ENCODE data around the gene TBP.
"Not testable (repeated sequence)": the region's sequence is repeated elsewhere in the genome, so short reads cannot be mapped to it uniquely, and the experiment has no call there.

TBP gene

DNA sequence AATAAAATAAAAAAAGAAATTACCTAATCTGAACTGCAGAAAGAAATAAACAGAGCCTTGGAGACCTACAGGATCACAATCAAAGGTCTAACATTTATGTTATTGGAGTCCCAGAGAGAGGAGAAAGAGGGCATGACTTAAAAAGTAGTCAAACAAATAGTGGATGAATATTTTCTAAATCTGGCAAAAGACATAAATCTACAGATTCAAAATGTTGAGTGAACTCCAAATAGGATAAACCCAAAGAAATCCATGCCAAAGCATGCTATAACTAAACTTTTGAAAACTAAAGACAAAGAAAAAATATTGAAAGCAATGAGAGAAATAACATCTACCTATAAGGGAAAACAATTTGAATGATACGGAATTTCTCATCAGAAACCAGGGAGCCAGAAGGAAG is 39.3 kb upstream of the TBP start:
- Histone ChIP-seq H3K36me3 (ENCODE audit: control insufficient read depth, insufficient read depth, low read length) (no peaks in the 10 kb centered on the region), H3K27me3 (ENCODE audit: control insufficient read depth, insufficient read depth, low read length, poor library complexity, severe bottlenecking) (peaks cover under 1% of the 10 kb centered on the region), H3K9me3 (ENCODE audit: control insufficient read depth, low read length) (no peaks in the 10 kb centered on the region), H3K27ac (ENCODE audit: insufficient read depth, low read depth, low read length, poor library complexity, severe bottlenecking) (no peak overlapping the region), H3K4me3 (ENCODE audit: insufficient read depth, low read depth, low read length) (no peak overlapping the region), H3K4me1 (ENCODE audit: control insufficient read depth, insufficient read depth, low read length) (no peaks in the 10 kb centered on the region)
- WGBS, 2 experiments = 100% methylated on average over 1 of the region's 1 CpG

DNA sequence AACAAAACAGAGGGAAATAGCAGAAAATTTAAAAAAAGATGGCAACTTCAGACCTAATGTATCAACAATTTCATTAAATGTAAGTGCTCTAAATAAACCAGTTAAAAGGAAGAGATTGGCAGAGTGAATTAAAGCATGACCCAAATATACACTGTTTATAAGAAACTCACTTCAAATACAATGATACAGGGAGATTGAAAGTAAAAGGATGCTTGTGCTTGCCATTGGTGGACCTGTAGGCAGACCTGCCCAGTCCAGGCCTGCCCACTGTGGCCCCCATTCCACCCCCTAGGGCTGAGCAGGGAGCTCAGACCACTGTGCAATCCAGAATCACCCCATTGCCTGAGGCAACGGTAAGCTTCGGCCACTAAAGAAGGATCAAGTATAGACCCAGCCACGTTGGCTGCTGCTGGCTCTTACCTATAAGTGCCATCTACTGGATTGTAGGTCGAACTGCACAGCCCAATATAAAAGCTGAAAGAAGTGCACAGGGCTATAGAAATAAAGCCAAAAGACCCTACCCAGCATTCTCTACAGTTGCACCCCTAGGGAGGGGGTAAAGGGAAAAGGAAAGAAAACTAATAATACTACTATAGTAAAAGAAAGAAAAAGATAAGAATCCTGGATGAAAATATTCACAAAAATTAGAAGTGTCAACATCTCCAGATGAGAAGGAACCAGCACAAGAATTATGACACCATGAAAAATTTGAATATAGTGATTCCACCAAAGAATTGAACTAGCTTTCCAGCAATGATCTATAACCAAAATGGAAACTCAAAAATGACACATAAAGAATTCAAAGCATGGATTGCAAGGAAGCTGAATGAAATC is 37.2 kb upstream of the TBP start:
- no peaks in the 10 kb centered on the region for H3K9me3 ChIP-seq (ENCODE audit: control insufficient read depth, low read length)
- no peak overlapping the region for H3K4me3 ChIP-seq (ENCODE audit: insufficient read depth, low read depth, low read length)
- H3K27me3 ChIP-seq (ENCODE audit: control insufficient read depth, insufficient read depth, low read length, poor library complexity, severe bottlenecking) = no peaks in the 10 kb centered on the region
- H3K36me3 ChIP-seq (ENCODE audit: control insufficient read depth, insufficient read depth, low read length) = no peaks in the 10 kb centered on the region
- no peaks in the 10 kb centered on the region for H3K4me1 ChIP-seq (ENCODE audit: control insufficient read depth, insufficient read depth, low read length)
- 5 to 8% methylated on average over 4 of the region's 4 CpGs for WGBS, 2 experiments
- no peak overlapping the region for H3K27ac ChIP-seq (ENCODE audit: insufficient read depth, low read depth, low read length, poor library complexity, severe bottlenecking)

DNA sequence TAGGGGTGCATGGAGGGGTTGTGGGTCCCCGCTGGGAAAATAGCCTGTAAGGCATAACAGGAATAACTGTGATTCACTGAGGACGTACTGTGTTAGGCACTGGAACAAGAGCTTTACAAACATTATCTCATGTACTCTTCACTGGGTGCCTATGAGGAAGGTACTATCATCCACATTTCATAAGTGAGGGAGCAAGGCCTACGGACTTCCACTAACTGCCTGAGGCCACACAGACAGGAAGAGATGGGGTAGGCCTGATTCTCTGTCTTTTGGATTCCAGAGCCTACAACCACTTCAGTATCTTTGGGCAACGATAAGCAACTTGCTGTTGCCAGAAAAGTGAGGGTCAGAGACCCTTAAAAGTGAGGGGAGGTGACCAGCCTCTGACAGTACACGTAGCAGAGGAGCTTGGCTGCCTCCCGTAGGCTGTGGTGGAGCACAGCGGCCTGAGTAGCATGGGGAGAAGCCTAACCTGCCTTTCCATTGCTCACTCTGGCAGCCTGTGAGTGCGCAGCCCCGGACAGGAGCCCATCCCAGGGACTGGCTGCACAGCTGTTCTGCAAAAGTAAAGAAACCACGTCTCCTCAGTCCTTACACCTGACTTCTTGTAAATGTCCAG is 31.5 kb upstream of the TBP start:
- 72 to 73% methylated on average over 10 of the region's 10 CpGs for WGBS, 2 experiments
- no peaks in the 10 kb centered on the region for H3K27me3 ChIP-seq (ENCODE audit: control insufficient read depth, insufficient read depth, low read length, poor library complexity, severe bottlenecking)
- H3K4me1 ChIP-seq (ENCODE audit: control insufficient read depth, insufficient read depth, low read length) = no peaks in the 10 kb centered on the region
- H3K9me3 ChIP-seq (ENCODE audit: control insufficient read depth, low read length) = no peaks in the 10 kb centered on the region
- H3K36me3 ChIP-seq (ENCODE audit: control insufficient read depth, insufficient read depth, low read length) = no peaks in the 10 kb centered on the region
- no peak overlapping the region for H3K4me3 ChIP-seq (ENCODE audit: insufficient read depth, low read depth, low read length)
- no peak overlapping the region for H3K27ac ChIP-seq (ENCODE audit: insufficient read depth, low read depth, low read length, poor library complexity, severe bottlenecking)

DNA sequence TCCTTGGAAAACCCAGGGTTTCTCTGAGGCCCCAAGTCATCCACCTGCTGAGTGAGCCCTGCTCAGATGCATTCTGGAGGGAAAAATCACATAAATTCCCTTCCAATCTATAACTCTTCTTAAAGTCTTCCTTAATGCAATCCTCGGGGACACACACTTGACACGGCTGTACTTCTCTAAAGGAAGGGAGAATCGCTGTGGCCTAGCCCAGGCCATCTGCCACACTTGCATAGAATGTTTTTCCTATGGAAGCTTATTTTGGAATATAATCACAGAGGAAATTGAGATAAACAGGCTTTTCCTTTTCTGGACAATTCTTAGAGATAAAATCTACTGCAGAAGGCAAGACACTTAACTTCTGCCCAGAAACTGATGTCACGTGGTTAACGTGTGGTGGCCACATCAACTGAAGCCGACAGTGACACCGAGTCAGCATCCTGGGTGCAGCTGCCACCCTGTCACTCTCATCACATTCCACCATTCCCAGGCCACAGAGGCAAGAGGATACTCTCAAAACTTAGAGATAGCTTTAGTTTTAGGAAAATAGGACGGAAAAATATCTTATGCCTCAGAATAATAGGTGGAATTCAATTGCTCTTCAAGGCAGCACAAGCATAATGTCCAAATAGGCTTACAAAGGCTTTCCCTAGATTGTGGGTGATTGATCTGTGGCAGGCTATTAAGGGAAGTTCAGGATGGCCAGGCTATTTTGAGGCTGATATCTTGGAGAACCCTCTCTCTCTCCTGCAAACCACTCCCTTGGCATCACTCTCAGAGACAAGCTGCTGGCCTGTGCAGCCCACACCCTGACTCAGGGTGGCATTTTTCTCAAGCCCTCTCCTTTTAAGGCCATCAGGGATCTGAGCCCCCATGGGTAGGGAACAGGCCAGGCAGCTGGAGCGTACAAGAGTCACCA is 30.7 kb upstream of the TBP start:
- Histone ChIP-seq H3K4me3 (ENCODE audit: insufficient read depth, low read depth, low read length) (no peak overlapping the region), H3K36me3 (ENCODE audit: control insufficient read depth, insufficient read depth, low read length) (no peaks in the 10 kb centered on the region), H3K9me3 (ENCODE audit: control insufficient read depth, low read length) (no peaks in the 10 kb centered on the region), H3K27ac (ENCODE audit: insufficient read depth, low read depth, low read length, poor library complexity, severe bottlenecking) (no peak overlapping the region), H3K4me1 (ENCODE audit: control insufficient read depth, insufficient read depth, low read length) (no peaks in the 10 kb centered on the region), H3K27me3 (ENCODE audit: control insufficient read depth, insufficient read depth, low read length, poor library complexity, severe bottlenecking) (no peaks in the 10 kb centered on the region)
- 94 to 95% methylated on average over 9 of the region's 9 CpGs for WGBS, 2 experiments

DNA sequence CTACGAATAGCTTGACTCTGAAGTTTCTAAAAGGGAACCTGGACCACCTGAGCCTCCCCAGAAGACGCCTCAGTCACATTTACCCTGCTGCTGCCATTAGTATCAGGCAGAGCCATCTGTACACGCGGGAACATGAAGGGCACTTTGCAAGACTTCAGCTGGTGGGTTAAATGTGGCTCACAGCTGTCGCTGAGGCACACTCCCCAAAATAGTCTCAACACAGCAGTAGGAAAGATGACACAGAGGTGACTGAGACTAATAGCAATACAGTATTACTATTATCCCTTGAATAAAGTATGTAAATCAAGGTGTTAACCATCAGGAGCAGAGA is 30.0 kb upstream of the TBP start:
- Histone ChIP-seq H3K36me3 (ENCODE audit: control insufficient read depth, insufficient read depth, low read length) (no peaks in the 10 kb centered on the region), H3K27ac (ENCODE audit: insufficient read depth, low read depth, low read length, poor library complexity, severe bottlenecking) (no peak overlapping the region), H3K4me1 (ENCODE audit: control insufficient read depth, insufficient read depth, low read length) (no peaks in the 10 kb centered on the region), H3K9me3 (ENCODE audit: control insufficient read depth, low read length) (no peaks in the 10 kb centered on the region), H3K27me3 (ENCODE audit: control insufficient read depth, insufficient read depth, low read length, poor library complexity, severe bottlenecking) (no peaks in the 10 kb centered on the region), H3K4me3 (ENCODE audit: insufficient read depth, low read depth, low read length) (no peak overlapping the region)
- 89 to 94% methylated on average over 5 of the region's 5 CpGs for WGBS, 2 experiments

DNA sequence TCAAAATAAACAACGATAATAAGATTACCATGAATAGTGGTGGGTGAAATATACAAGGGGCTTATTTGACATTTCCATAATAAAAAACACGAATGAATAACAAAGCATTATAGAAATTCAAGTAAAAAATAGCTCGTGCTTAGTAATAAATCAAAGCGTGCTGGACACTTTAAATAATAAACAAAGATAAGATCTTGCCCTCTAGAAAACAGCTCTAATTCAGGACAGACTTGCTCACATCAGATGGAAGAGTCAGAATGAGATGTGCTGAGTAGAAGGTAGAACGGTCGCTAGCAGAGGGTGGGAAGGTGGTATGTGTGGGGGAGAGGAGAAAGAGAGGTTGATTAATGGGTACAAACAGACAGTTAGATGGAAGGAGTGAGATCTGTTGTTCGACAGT is 28.4 kb upstream of the TBP start:
- H3K4me3 ChIP-seq (ENCODE audit: insufficient read depth, low read depth, low read length) = no peak overlapping the region
- H3K27me3 ChIP-seq (ENCODE audit: control insufficient read depth, insufficient read depth, low read length, poor library complexity, severe bottlenecking) = no peaks in the 10 kb centered on the region
- H3K27ac ChIP-seq (ENCODE audit: insufficient read depth, low read depth, low read length, poor library complexity, severe bottlenecking) = no peak overlapping the region
- no peaks in the 10 kb centered on the region for H3K9me3 ChIP-seq (ENCODE audit: control insufficient read depth, low read length)
- H3K4me1 ChIP-seq (ENCODE audit: control insufficient read depth, insufficient read depth, low read length) = no peaks in the 10 kb centered on the region
- 90 to 95% methylated on average over 4 to 6 of the region's 7 CpGs for WGBS, 2 experiments
- H3K36me3 ChIP-seq (ENCODE audit: control insufficient read depth, insufficient read depth, low read length) = no peaks in the 10 kb centered on the region

DNA sequence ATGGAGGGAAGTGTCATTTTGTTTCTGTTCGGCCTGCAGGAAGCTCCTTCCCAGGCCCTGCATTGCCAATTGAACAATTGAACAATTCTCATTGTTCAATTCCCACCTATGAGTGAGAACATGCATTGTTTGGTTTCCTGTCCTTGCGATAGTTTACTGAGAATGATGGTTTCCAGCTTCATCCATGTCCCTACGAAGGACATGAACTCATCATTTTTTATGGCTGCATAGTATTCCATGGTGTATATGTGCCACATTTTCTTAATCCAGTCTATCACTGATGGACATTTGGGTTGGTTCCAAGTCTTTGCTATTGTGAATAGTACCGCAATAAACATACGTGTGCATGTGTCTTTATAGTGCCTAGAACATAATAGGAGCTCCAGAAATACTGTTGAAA is 26.2 kb upstream of the TBP start:
- 72 to 93% methylated on average over 4 of the region's 5 CpGs for WGBS, 2 experiments
- not testable (repeated sequence) for H3K4me1 ChIP-seq (ENCODE audit: control insufficient read depth, insufficient read depth, low read length); H3K36me3 ChIP-seq (ENCODE audit: control insufficient read depth, insufficient read depth, low read length); H3K4me3 ChIP-seq (ENCODE audit: insufficient read depth, low read depth, low read length); H3K27me3 ChIP-seq (ENCODE audit: control insufficient read depth, insufficient read depth, low read length, poor library complexity, severe bottlenecking); H3K9me3 ChIP-seq (ENCODE audit: control insufficient read depth, low read length); H3K27ac ChIP-seq (ENCODE audit: insufficient read depth, low read depth, low read length, poor library complexity, severe bottlenecking)

DNA sequence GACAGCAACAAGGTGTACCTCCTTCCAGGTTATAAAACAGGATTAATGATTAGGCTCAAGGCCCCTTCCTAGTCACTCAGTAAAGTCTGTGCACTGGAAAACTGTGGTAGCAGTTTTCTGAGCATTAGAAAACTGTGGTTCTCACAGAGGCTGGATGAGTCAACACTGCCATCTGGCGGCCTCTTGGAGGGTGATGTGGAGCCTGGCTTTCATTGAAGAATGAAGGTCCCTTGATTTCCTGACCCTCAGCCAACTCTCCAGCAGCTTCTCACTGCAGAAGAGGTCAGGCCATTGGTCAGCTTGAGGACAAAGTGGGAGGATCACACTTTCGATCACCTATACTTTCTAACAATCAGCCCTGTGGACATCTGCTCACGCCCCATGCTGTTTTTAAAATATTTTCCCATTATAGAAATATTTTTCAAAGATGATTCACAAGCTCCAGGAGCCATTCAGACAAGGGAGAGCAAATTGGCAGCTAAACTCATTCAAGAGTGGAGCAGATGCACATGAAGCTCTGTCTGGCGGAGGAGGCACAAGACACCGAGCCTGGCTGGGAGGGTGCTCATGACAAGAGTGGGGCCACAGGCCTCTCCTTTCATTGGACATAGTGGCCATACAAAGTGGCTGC is 24.2 kb upstream of the TBP start:
- Histone ChIP-seq H3K4me3 (ENCODE audit: insufficient read depth, low read depth, low read length) (no peak overlapping the region), H3K36me3 (ENCODE audit: control insufficient read depth, insufficient read depth, low read length) (peaks cover 11% of the 10 kb centered on the region), H3K27me3 (ENCODE audit: control insufficient read depth, insufficient read depth, low read length, poor library complexity, severe bottlenecking) (no peaks in the 10 kb centered on the region), H3K9me3 (ENCODE audit: control insufficient read depth, low read length) (no peaks in the 10 kb centered on the region), H3K4me1 (ENCODE audit: control insufficient read depth, insufficient read depth, low read length) (no peaks in the 10 kb centered on the region), H3K27ac (ENCODE audit: insufficient read depth, low read depth, low read length, poor library complexity, severe bottlenecking) (no peak overlapping the region)
- 51 to 53% methylated on average over 5 of the region's 5 CpGs for WGBS, 2 experiments

DNA sequence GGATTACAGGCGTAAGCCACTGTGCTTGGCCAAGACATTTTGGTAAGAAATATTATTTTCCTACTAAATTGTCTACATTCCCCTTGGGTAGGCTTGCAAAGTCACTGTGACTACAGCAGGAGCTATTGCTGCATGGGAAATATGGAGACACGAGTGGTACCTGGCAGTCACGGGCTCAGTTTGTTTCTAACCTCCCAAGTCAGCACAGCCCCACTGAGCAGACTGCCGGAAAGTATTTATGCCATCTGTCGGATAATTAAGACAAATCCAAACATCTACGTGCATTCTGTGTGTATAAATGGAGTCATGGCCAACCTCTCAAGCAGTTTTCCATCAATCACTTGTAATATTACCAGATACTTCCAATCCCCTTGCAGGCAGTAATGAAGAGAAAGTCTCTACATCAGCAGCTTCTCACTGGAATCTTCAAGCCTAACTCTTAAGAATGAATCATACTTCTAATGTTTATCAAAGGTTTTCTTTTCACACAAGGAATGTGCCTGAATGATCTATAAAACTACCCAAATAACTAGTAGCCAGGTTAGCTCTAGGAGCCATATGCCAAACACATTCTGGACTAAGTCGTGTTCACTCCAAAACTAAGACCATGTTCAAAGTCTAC is 21.2 kb upstream of the TBP start:
- Histone ChIP-seq H3K4me1 (ENCODE audit: control insufficient read depth, insufficient read depth, low read length) (no peaks in the 10 kb centered on the region), H3K27me3 (ENCODE audit: control insufficient read depth, insufficient read depth, low read length, poor library complexity, severe bottlenecking) (no peaks in the 10 kb centered on the region), H3K9me3 (ENCODE audit: control insufficient read depth, low read length) (no peaks in the 10 kb centered on the region), H3K4me3 (ENCODE audit: insufficient read depth, low read depth, low read length) (no peak overlapping the region), H3K36me3 (ENCODE audit: control insufficient read depth, insufficient read depth, low read length) (peaks cover 28% of the 10 kb centered on the region), H3K27ac (ENCODE audit: insufficient read depth, low read depth, low read length, poor library complexity, severe bottlenecking) (no peak overlapping the region)
- 91 to 96% methylated on average over 7 of the region's 7 CpGs for WGBS, 2 experiments

Measured in ectodermal cell (in vitro differentiated cells).